ENCODE results near the gene WNT7A. TPM values are rescaled to one million over a fixed set of nuclear protein-coding genes. Genes with fewer than 3 reads are reported as not detected.

Gene WNT7A
- total RNA-seq, 2 experiments from 2014 or later: 22.4 to 24.7 TPM

DNA sequence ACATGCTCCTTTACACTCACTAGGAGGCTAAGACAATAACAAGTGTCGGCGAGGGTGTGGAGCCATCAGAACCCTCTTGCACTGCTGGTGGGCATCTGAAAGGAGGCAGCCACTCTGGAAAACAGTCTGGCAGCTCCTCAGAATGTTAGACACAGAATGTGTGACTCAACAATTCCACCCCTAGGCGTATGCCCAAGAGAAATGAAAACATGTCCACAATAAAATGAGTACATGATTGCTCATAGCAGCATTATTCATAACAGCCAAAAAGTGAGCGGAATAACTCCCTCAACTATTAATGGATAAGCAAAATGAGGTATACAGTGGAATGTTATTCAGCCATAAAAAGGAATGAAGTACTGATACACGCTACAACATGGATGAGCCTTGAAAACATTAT lies 57.8 kb downstream of the WNT7A start:
- no peak overlapping the region for H3K4me3 Mint-ChIP-seq
- Histone ChIP-seq H3K27me3 (ENCODE audit: control insufficient read depth in 1 of 2, insufficient read depth in 2 of 2, low read length in 2 of 2) (no peaks in the 10 kb centered on the region), H3K27ac (ENCODE audit: low read depth in 1 of 2, low read length in 2 of 2) (no peak overlapping the region), H3K4me3 (ENCODE audit: low read length) (no peak overlapping the region), H3K36me3 (ENCODE audit: insufficient read depth, low read length) (peaks cover 19% of the 10 kb centered on the region), H3K4me1 (ENCODE audit: insufficient read depth, low read length) (peaks cover 5% of the 10 kb centered on the region), H3K9me3 (ENCODE audit: control insufficient read depth in 1 of 2, insufficient read depth in 1 of 2, low read length in 2 of 2) (peaks cover 0 to 28% of the 10 kb centered on the region in 2 experiments)
- H3K27me3 Mint-ChIP-seq: no peaks in the 10 kb centered on the region
- DNase-seq (no peak), ATAC-seq (ENCODE audit: poor library complexity) (no peak)
- H3K9me3 Mint-ChIP-seq: peaks cover 3% of the 10 kb centered on the region
- intact Hi-C loops (cut with DNase I, micrococcal nuclease): no loop called here
- peaks cover 21% of the 10 kb centered on the region for H3K4me1 Mint-ChIP-seq (ENCODE audit: low read depth)
- no peak overlapping the region for H3K27ac Mint-ChIP-seq
- ChIA-PET CTCF (no interaction called here), POLR2A (no interaction called here)
- peaks cover 79% of the 10 kb centered on the region for H3K36me3 Mint-ChIP-seq (ENCODE audit: low read depth)
- TF ChIP-seq CTCF (IDR thresholded peaks at IDR 0.05): no peak

DNA sequence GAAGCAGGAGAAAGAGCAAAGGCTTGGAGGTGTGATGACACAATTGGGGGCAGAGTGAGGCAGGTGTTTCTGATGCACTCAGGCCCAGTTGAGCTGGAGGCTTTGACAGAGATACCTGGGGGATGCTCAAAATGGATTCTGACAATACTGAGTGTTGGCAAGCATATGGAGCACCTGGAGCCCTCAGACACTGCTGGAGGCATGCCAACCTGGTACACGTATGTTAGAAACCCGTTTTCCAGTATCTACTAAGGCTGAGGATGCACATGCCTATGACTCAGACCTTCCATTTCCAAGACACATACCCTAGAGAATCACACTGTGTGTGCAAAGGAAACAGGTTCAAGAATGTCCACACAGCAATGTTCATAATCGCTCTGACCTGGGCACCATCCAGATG lies 58.7 kb downstream of the WNT7A start:
- Mint-ChIP-seq H3K36me3 (ENCODE audit: low read depth) (peaks cover 79% of the 10 kb centered on the region), H3K27ac (peak overlapping the region; percentile 49), H3K27me3 (no peaks in the 10 kb centered on the region), H3K9me3 (peaks cover 6% of the 10 kb centered on the region), H3K4me1 (ENCODE audit: low read depth) (peaks cover 21% of the 10 kb centered on the region), H3K4me3 (no peak overlapping the region)
- intact Hi-C loops (cut with DNase I, micrococcal nuclease): no loop called here
- DNase-seq (no peak), ATAC-seq (ENCODE audit: poor library complexity) (no peak)
- Histone ChIP-seq H3K9me3 (ENCODE audit: control insufficient read depth in 1 of 2, insufficient read depth in 1 of 2, low read length in 2 of 2) (peaks cover 9 to 37% of the 10 kb centered on the region in 2 experiments), H3K4me3 (ENCODE audit: low read length) (no peak overlapping the region), H3K4me1 (ENCODE audit: insufficient read depth, low read length) (peaks cover 5% of the 10 kb centered on the region), H3K27ac (ENCODE audit: low read depth in 1 of 2, low read length in 2 of 2) (no peak overlapping the region), H3K27me3 (ENCODE audit: control insufficient read depth in 1 of 2, insufficient read depth in 2 of 2, low read length in 2 of 2) (no peaks in the 10 kb centered on the region), H3K36me3 (ENCODE audit: insufficient read depth, low read length) (peaks cover 21% of the 10 kb centered on the region)
- CTCF ChIA-PET: no interaction called here
- POLR2A ChIA-PET: no interaction called here
- no peak for TF ChIP-seq CTCF (IDR thresholded peaks at IDR 0.05)

DNA sequence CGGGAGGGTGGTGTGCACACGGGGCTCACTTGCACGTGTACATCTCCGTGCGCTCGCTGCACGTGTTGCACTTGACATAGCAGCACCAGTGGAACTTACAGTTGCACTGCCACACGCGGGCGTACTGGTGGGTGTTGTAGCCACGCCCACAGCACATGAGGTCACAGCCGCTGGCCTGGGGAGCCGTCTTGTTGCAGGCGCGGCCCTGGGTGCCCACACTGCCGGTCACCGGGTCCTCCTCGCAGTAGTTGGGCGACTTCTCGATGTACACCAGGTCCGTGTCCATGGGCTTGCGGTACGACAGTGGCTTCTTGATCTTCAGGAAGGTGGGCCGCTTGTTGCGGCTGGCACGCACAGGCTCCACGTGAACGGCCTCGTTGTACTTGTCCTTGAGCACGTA lies 61.0 kb downstream of the WNT7A start:
- Histone ChIP-seq H3K27ac (ENCODE audit: low read depth in 1 of 2, low read length in 2 of 2) (no peak overlapping the region), H3K27me3 (ENCODE audit: control insufficient read depth in 1 of 2, insufficient read depth in 2 of 2, low read length in 2 of 2) (no peaks in the 10 kb centered on the region), H3K36me3 (ENCODE audit: insufficient read depth, low read length) (peaks cover 21% of the 10 kb centered on the region), H3K4me1 (ENCODE audit: insufficient read depth, low read length) (peaks cover 5% of the 10 kb centered on the region), H3K9me3 (ENCODE audit: control insufficient read depth in 1 of 2, insufficient read depth in 1 of 2, low read length in 2 of 2) (peaks cover 31 to 56% of the 10 kb centered on the region in 2 experiments), H3K4me3 (ENCODE audit: low read length) (no peak overlapping the region)
- Mint-ChIP-seq H3K27ac (no peak overlapping the region), H3K4me3 (no peak overlapping the region), H3K27me3 (no peaks in the 10 kb centered on the region), H3K4me1 (ENCODE audit: low read depth) (peaks cover 21% of the 10 kb centered on the region), H3K9me3 (peaks cover 12% of the 10 kb centered on the region), H3K36me3 (ENCODE audit: low read depth) (peaks cover 77% of the 10 kb centered on the region)
- DNase-seq: no peak
- CTCF ChIA-PET: no interaction called here
- no peak for ATAC-seq (ENCODE audit: poor library complexity)
- POLR2A ChIA-PET: no interaction called here
- no peak for TF ChIP-seq CTCF (IDR thresholded peaks at IDR 0.05)
- intact Hi-C loops (cut with DNase I, micrococcal nuclease): no loop called here

Measured in CD4-positive, alpha-beta T cell (primary cell).